GM23338 (cell line): ENCODE data around the gene ACSL6. TPM values are rescaled to one million over a fixed set of nuclear protein-coding genes. Genes with fewer than 3 reads are reported as not detected.

ENCODE experiments used
- ATAC-seq: fragments of 200-7000 bp; cut with Tn5 transposase; 3 replicates; pipeline ENCODE4 v1.9.1; 2020
- DNase-seq: peaks from one replicate; pipeline ENCODE4 v3.0.0-alpha.2; 2015; ENCODE audit warnings: low spot score
- H2AFZ ChIP-seq: fragments of 200-600 bp; sonication (generic); 2 replicates; pipeline ENCODE4 v1.8.0; 2016; ENCODE audit warnings: antibody characterized with exemption, mild to moderate bottlenecking, moderate library complexity
- H3F3A ChIP-seq: fragments of 200-600 bp; sonication (generic); replicated peaks from 2 replicates; pipeline ENCODE4 v1.8.0; 2017; ENCODE audit warnings: antibody characterized with exemption, mixed run types, low read depth
- H3K27ac ChIP-seq: fragments of 200-600 bp; sonication (generic); 2 replicates; pipeline ENCODE4 v1.6.1; 2016; ENCODE audit warnings: low read depth
- H3K27me3 ChIP-seq: fragments of 200-600 bp; sonication (generic); 2 replicates; pipeline ENCODE4 v1.8.0; 2016; ENCODE audit warnings: mild to moderate bottlenecking, mixed run types, moderate library complexity; ENCODE audit not compliant: insufficient read depth
- H3K36me3 ChIP-seq: fragments of 200-600 bp; sonication (generic); 2 replicates; pipeline ENCODE4 v1.8.0; 2016; ENCODE audit warnings: mild to moderate bottlenecking; ENCODE audit not compliant: insufficient read depth
- H3K4me1 ChIP-seq: fragments of 200-600 bp; sonication (generic); 2 replicates; pipeline ENCODE4 v1.8.0; 2016; ENCODE audit warnings: mild to moderate bottlenecking, moderate library complexity; ENCODE audit not compliant: insufficient read depth
- H3K4me2 ChIP-seq: fragments of 200-600 bp; sonication (generic); 2 replicates; pipeline ENCODE4 v1.7.1; 2017; ENCODE audit warnings: mixed run types
- H3K4me3 ChIP-seq: fragments of 200-600 bp; sonication (generic); 2 replicates; pipeline ENCODE4 v1.6.1; 2016; ENCODE audit warnings: mixed run types
- H3K79me2 ChIP-seq: fragments of 200-600 bp; sonication (generic); replicated peaks from 2 replicates; pipeline ENCODE4 v1.8.0; 2017; ENCODE audit warnings: mild to moderate bottlenecking; ENCODE audit not compliant: insufficient read depth
- H3K9me2 ChIP-seq: fragments of 200-600 bp; sonication (generic); 2 replicates; pipeline ENCODE4 v1.8.0; 2017; ENCODE audit not compliant: insufficient read depth
- H4K20me1 ChIP-seq: fragments of 200-600 bp; sonication (generic); replicated peaks from 2 replicates; pipeline ENCODE4 v1.8.0; 2017; ENCODE audit warnings: mild to moderate bottlenecking; ENCODE audit not compliant: insufficient read depth
- H3K27ac Mint-ChIP-seq: 2 replicates; pipeline ENCODE4 v1.8.0; 2020; ENCODE audit warnings: inconsistent platforms, mild to moderate bottlenecking, moderate library complexity, mixed read lengths
- H3K27me3 Mint-ChIP-seq: 3 replicates; pipeline ENCODE4 v1.8.0; 2022; ENCODE audit warnings: low read depth, mild to moderate bottlenecking, moderate library complexity, mixed read lengths, inconsistent platforms; ENCODE audit not compliant: insufficient read depth, poor library complexity
- H3K36me3 Mint-ChIP-seq: 3 replicates; pipeline ENCODE4 v1.8.0; 2021; ENCODE audit warnings: low read depth, mild to moderate bottlenecking, inconsistent platforms, moderate library complexity, mixed read lengths
- H3K4me1 Mint-ChIP-seq: 3 replicates; pipeline ENCODE4 v1.8.0; 2020; ENCODE audit warnings: mild to moderate bottlenecking, inconsistent platforms, mixed read lengths
- H3K4me3 Mint-ChIP-seq: 3 replicates; pipeline ENCODE4 v1.8.0; 2021; ENCODE audit warnings: moderate library complexity, mild to moderate bottlenecking, inconsistent platforms, mixed read lengths
- H3K9me3 Mint-ChIP-seq: 3 replicates; pipeline ENCODE4 v1.8.0; 2020; ENCODE audit warnings: moderate library complexity, mild to moderate bottlenecking, inconsistent platforms, mixed read lengths
- CREB1 ChIP-seq: fragments of 250-450 bp; sonication (Bioruptor Pico); IDR thresholded peaks from 2 replicates; pipeline ENCODE4 v1.5.0; 2020; ENCODE audit warnings: low read depth, mild to moderate bottlenecking, moderate library complexity
- ETS1 ChIP-seq: IDR thresholded peaks from 2 replicates; pipeline ENCODE4 v1.6.1; 2016; ENCODE audit warnings: antibody characterized with exemption
- EZH2 ChIP-seq: fragments of 200-600 bp; sonication (generic); IDR thresholded peaks from one replicate; pipeline ENCODE4 v1.8.0; 2017; ENCODE audit warnings: antibody characterized with exemption, mild to moderate bottlenecking, low read depth; ENCODE audit not compliant: unreplicated experiment
- EZH2phosphoT487 ChIP-seq: fragments of 200-600 bp; sonication (generic); IDR thresholded peaks from one replicate; pipeline ENCODE4 v1.8.1; 2018; ENCODE audit warnings: antibody characterized with exemption; ENCODE audit not compliant: unreplicated experiment
- NANOG ChIP-seq: IDR thresholded peaks from 2 replicates; pipeline ENCODE4 v1.6.1; 2016; ENCODE audit warnings: antibody characterized with exemption, borderline replicate concordance
- POLR2AphosphoS5 ChIP-seq: IDR thresholded peaks from 2 replicates; pipeline ENCODE4 v1.6.1; 2016; ENCODE audit warnings: antibody characterized with exemption, low read depth
- REST ChIP-seq: IDR thresholded peaks from one replicate; pipeline ENCODE4 v1.6.1; 2018; ENCODE audit warnings: antibody characterized with exemption; ENCODE audit not compliant: unreplicated experiment
- ZNF114 ChIP-seq: fragments of 250-450 bp; sonication (Bioruptor Pico); IDR thresholded peaks from 2 replicates; pipeline ENCODE4 v1.5.0; 2020; ENCODE audit warnings: mild to moderate bottlenecking, moderate library complexity
- ZNF331 ChIP-seq: fragments of 250-450 bp; sonication (Bioruptor Pico); IDR thresholded peaks from 2 replicates; pipeline ENCODE4 v1.5.0; 2020; ENCODE audit warnings: low read depth, mild to moderate bottlenecking, moderate library complexity
- ZNF462 ChIP-seq: fragments of 250-450 bp; sonication (Bioruptor Pico); IDR thresholded peaks from 2 replicates; pipeline ENCODE4 v1.5.0; 2020; ENCODE audit warnings: mild to moderate bottlenecking, moderate library complexity
- polyA plus RNA-seq: library from polyadenylated mRNA; unstranded; fragments of >200 nt; fragmentation: Nextera tagmentation; extraction: Ambion mirVana; gene quantifications from 2 replicates; pipeline ENCODE4 v1.2.1, GENCODE V29; 2016
- total RNA-seq: library from RNA; depleted of rRNA; stranded (reverse); fragments of >200 nt; shearing (Covaris generic); gene quantifications from 2 replicates; pipeline ENCODE4 v1.2.3, GENCODE V29; 2014

Gene ACSL6
- total and polyA plus RNA-seq, 2 experiments from 2014 or later: 0.76 to 3.6 TPM

GRCh38 chr5:131988601-131989000 is 22.9 kb downstream of the ACSL6 start:
- DNase-seq: no peak
- Mint-ChIP-seq H3K4me1 (peaks cover 11% of the 10 kb centered on the region), H3K27me3 (peaks cover 2% of the 10 kb centered on the region), H3K27ac (no peak overlapping the region), H3K36me3 (no peaks in the 10 kb centered on the region), H3K4me3 (no peak overlapping the region), H3K9me3 (no peaks in the 10 kb centered on the region)
- no peaks in the 10 kb centered on the region for H3K27me3 ChIP-seq
- ATAC-seq: no peak
- H3K27ac ChIP-seq: no peak overlapping the region
- no peak overlapping the region for H3K4me2 ChIP-seq
- H3K36me3 ChIP-seq: no peaks in the 10 kb centered on the region
- H3K79me2 ChIP-seq: no peaks in the 10 kb centered on the region
- no peak for TF ChIP-seq REST
- H3K4me1 ChIP-seq: no peaks in the 10 kb centered on the region
- no peaks in the 10 kb centered on the region for H3F3A ChIP-seq
- no peaks in the 10 kb centered on the region for H4K20me1 ChIP-seq
- H2AFZ ChIP-seq: no peak overlapping the region
- no peaks in the 10 kb centered on the region for H3K9me2 ChIP-seq
- H3K4me3 ChIP-seq: no peak overlapping the region

GRCh38 chr5:131987251-131987650 is 24.2 kb downstream of the ACSL6 start:
- Histone ChIP-seq H3F3A (no peaks in the 10 kb centered on the region), H3K4me3 (no peak overlapping the region), H2AFZ (no peak overlapping the region), H3K9me2 (no peaks in the 10 kb centered on the region), H3K27ac (no peak overlapping the region), H3K4me2 (no peak overlapping the region), H3K79me2 (no peaks in the 10 kb centered on the region), H4K20me1 (no peaks in the 10 kb centered on the region), H3K27me3 (no peaks in the 10 kb centered on the region), H3K36me3 (no peaks in the 10 kb centered on the region), H3K4me1 (no peaks in the 10 kb centered on the region)
- Mint-ChIP-seq H3K4me3 (no peak overlapping the region), H3K36me3 (no peaks in the 10 kb centered on the region), H3K27ac (peak overlapping the region; percentile 38; the same call in 1 of the 2 replicates), H3K9me3 (no peaks in the 10 kb centered on the region), H3K27me3 (peaks cover 2% of the 10 kb centered on the region), H3K4me1 (peaks cover 6% of the 10 kb centered on the region)
- no peak for ATAC-seq
- no peak for DNase-seq
- TF ChIP-seq EZH2phosphoT487 (no peak), EZH2 (no peak), CREB1 (CRISPR knock-in tag) (no peak), ZNF114 (CRISPR knock-in tag) (no peak), ETS1 (no peak), ZNF331 (no peak), POLR2AphosphoS5 (no peak), NANOG (no peak), ZNF462 (CRISPR knock-in tag) (no peak)
